HG02840 (cell line): ENCODE measurements around the gene CEP72.
"Not testable (repeated sequence)": the region's sequence is repeated elsewhere in the genome, so short reads cannot be mapped to it uniquely, and the experiment has no call there.

ENCODE experiments used
- ATAC-seq: cut with Tn5 transposase; IDR thresholded peaks from one replicate; pipeline ENCODE4 v1.9.1; 2021; ENCODE audit warnings: mild to moderate bottlenecking, moderate library complexity, moderate number of reproducible peaks; ENCODE audit not compliant: unreplicated experiment, low FRiP score

CEP72 gene

DNA sequence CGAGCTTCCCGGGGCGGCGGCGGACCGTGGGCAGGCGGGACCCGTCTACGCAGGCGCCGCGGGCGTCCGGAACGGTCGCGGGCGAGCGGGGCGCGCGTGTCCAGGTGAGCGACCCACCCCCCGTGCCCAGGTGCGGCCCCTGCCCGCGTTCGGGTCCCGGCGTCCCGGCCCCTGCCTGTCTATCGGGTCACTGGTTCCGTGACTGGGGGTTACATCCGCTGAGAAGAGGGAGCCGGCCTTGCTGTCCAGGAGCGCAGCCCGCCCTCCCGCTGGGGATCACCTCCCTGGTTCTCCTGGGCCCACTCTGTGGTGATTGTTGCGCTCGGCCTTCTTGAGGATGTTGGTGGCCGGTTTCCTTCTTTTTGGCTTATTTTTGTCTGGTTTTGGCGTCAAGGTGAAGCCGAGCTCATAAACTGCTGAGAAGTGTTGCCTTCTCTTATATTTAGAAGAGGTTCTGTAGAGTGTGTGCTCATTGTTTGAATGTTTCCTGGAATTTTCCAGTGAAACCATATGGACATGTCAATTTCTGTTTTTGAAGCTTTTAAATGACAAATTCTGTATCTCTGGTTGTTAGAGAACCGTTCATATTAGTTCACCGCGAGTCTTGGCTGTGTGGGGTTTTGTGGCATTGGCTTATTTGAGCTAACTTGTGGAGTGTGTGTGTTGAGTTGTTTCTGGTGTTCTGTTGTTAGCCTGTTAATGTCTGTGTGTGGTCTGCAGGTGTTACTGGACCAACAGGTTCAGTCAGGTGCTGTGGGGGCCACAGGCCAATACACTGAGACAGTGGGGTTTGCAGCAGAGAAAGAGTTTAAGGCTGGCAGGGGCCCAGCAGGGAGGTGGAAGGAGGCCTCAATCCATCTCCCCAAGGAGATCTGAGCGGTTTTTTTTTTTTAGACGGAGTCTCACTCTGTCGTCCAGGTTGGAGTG lies 621 bp downstream of the CEP72 start:
- ATAC-seq: peak; percentile 26

DNA sequence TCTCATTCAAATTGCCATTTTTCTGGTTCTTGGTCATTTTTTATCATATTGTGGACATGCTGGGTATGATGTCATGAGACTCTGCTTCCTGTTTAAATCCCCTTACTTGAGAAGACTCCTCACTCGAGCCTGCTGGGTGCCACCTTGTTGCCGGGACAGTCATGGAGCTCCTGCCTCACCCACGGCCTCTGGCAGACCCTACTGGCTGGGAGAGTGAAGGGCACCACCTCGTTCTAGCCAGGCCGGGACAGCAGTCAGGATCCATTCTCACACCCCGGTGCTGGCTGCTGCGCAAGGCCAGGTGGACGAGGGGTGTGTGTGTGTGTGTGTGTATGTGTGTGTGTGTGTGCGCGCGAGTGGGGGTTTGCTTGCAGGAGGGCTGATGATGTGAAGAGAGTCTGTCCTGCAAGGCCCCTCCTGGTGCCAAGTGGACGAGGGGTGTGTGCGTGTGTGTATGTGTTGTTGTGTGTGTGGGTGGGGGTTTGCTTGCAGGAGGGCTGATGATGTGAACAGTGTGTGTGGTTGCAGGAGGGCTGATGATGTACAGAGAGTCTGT lies 4.4 kb downstream of the CEP72 start:
- ATAC-seq: no peak

DNA sequence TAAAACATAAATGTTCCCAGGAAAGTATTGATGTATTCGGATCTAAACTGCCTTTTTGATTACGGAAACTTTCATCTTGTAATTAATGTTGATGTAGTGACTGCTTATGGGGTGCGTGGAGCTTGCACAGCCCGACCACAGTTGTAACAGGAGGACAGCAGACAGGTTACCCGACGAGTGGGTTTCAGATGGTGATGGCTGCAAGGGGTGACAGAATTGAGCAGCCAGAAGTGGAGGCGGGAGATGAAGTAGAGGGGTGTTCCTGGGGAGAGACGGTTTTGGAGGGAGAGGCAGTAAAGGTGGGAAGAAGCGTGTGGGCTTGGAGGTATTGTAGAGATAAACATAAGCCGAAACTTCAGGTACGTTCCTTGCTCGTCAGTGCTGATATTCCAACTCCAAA lies 5.8 kb downstream of the CEP72 start:
- ATAC-seq: no peak

DNA sequence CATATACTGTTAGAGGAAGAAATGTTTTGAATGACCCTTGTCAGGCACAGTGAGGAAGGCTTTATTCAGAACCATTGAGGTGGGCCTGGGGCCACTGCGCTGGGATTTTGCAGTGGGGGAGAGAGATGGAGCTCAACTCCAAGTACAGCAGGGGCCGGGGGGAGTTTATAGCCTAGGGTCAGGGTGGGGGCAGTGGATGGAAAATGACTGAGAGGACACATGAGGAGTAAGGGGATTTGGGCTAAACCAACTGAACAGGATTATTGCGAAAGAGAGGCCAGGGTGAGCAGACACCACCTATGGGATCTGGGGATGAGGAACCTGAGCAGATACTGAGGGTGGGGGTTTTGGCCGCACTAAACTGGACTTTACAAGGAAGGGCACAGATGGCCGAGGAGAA lies 6.3 kb downstream of the CEP72 start:
- no peak for ATAC-seq

DNA sequence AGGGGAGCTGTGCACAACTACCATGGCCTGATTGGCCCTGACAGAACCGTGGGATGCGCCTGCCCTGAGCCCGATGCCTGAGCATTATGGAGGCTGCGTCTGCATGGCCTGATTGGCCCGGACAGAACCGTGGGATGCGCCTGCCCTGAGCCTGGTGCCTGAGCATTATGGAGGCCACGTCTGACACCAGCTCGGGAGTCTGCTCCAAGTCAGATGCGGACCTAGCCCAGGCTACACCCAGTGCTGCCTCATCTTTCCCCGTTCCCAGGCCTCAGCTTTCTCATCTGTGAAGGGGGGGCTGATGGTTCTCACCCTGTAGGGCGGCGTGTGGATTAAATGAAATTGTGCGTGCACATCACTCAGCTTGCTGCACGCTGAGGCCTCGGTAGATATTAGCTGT lies 7.3 kb downstream of the CEP72 start:
- no peak for ATAC-seq

DNA sequence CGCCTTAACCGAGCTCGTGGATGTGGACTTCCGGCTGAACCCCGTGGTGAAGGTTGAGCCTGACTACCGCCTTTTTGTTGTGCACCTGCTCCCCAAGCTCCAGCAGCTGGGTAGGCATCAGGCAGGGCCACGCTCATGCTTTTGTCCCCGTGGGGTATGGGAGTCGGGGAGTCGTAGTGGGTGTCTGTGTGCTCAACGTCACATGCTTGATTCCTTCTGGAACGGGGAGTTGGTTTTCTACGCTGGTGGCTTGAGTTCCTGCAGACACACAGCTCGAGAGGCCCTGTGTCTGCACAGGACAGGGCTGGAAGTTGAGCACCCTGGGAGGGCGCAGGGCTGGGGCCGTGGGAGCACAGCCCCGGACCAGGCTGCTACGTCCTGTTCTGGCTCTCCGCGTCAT lies 8.0 kb downstream of the CEP72 start:
- ATAC-seq: no peak

DNA sequence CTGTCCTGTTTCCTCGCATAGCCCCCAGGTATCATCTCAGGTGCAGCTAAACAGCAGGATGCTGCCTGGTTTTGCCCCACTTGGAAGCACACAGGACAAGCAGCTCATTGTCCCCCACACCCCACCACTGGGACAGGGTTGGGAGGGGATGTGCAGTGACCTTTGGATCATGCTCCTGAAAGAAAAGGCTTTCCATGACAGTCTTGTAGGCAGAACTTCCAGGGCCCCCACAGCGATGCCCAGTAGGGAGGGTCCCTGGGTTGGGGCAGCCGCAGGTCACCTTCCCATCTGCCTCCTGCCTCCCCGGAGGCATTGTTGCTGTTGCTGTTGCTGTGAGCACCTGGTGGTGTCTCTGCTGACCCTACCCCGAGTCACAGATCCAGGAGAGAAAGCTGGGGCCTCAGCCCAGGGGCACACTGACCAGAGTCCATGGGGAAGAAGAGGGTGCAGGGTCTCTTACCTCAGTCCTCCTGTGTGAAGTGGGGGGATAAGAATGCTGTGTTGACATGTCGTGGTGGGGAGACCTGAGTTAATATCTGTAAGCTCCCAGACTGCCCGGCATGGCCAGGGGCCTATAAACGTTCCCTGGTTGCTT lies 8.5 kb downstream of the CEP72 start:
- no peak for ATAC-seq

DNA sequence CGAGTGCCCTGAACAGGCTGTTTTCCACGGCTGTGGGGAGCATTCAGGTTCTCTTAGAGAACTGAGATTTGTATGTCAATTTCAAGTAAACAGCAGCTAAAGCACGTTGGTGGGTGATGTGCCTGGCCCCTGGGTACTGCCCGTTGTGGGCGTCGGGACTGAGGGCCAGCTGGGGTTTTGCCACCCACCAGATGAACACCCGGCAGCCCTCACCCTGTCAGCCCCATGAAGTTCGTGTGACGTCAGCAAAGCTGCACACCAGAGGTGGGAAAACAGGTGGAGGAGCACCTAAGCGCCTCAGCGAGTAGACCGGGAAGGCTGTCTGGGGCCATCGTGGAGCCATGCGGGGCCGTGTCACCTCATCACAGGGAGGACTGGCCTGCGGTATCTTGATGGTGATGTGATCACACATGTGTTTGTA lies 9.2 kb downstream of the CEP72 start:
- no peak for ATAC-seq

DNA sequence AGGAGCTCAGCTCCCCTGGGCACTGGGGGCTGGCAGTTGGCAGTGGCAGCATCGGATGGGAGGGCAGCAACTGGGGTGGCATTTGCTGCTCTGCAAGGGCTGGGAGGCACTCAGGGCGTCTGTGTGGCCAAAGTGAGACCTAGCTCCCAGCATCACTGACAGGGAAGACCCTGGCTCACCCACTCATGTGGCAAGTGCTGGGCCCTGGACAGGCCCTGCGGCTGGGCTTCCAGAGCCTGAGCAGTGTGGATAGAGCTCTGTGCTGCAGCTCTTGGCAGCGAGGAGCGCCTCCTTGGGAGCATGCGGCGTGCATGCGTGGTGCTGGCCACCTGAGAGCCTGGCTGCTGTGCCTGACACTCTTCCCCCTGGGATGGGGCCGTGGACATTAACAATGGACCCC lies 10.2 kb downstream of the CEP72 start:
- no peak for ATAC-seq

DNA sequence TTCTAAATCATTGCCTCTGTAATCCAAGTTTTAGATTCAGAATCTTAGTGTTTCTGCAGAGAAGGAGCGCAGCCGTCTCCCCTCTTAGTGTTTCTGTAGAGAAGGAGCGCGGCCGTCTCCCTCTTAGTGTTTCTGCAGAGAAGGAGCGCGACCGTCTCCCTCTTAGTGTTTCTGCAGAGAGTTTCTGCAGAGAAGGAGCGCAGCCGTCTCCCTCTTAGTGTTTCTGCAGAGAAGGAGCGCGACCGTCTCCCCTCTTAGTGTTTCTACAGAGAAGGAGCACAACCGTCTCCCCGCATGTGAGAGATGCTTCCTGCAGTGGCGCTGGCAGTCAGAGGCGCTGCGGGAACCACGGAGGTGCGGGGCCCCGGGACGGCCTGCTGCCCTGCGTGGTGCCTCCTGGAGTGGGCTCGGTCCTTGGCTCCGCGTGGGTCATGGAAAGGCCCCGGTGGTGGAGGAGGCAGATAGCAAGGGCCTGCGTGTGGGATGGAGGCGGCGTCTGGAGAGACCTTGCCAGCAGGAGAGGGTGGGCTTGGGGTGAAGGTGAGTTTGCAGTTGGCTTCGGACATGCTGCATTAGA lies 10.9 kb downstream of the CEP72 start:
- ATAC-seq: no peak

DNA sequence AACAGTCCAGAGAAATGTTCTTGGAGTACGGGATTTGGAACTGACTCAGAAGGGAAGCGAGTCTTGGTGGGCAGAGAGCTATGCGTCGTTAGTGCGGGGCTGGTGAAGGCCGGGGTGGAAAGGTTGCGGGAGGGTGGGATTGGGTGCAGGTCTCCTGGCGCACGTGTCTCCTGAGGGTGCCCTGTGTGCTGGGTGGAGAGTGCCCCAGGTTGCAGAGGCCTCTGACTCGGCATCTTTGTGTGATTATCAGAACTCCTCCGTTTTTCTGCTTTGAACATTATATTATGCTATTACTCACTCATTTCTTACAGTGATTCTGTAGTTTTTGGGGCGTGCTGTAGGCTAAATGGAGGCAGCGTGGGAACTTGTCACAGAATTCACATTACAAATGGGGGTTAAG lies 11.4 kb downstream of the CEP72 start:
- no peak for ATAC-seq

DNA sequence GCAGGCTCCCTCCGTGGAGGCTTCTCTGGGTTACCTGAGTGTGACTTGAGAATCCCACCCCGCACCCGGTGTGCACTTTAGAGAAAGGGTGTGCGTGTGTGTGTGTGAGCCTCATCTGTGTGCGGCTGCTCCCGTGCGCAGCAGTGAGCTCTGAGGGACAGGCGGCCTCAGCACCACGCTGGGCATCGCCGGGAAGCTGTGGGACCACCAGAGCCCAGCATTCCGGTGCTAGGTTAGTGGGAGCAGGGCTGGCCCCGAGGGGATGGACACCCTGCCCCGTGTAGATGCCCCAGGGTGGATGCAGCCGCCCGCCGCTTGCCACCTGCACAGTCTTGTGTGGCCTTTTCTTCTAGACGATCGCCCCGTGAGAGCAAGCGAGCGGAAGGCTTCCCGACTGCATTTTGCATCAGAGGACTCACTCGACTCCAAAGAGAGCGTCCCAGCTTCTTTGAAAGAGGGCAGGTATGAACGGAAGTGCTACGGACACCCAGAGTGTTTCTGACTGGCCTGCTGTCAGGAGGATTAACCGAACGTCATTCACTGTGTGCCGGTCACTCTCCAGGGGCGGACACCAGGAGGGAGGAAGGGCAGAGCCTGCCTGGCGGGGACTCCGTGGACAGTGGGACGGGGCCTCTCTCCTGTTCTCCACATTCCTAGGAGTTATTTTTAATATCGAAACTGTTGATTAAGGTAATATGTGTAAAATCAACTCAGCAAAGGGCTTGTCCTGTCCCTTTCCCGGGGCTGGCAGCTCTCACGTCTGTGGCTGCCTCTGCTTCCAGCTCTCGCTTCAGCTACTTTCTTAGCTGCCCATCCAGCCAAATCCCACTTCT lies 12.2 kb downstream of the CEP72 start:
- no peak for ATAC-seq

DNA sequence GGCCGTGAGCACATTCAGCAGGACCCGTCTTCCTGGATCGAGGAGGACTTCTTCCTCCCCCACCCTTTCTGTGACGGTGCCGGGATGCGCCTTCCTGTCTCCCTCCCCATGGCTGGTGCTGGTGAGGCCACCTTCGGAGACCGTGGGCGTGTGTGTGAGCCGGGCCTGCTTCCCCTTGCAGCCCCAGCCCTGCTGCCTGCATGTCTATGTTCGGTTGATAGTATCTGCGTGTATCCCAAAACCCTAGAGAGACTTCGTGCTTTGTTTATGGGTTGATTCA lies 12.8 kb downstream of the CEP72 start:
- ATAC-seq: no peak

DNA sequence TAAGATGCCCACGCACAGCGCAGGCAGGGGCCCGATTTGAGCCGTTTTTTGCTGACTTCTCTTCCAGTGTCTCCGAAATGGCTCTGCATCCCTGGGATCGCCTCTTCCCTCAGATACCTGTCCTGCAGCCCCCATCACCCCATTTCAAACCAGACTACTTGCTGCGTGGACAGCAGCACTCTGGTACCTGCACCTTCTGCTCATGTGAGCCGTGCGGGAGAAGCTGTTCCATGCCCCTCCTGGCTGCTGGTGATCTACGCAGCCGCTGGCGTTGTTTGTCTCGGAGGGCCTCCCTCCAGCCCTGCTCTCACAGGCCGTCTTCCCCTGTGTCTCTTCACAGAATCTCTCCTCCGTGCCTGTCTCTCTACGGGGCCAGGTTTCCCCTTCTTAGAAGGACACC lies 13.4 kb downstream of the CEP72 start:
- no peak for ATAC-seq

DNA sequence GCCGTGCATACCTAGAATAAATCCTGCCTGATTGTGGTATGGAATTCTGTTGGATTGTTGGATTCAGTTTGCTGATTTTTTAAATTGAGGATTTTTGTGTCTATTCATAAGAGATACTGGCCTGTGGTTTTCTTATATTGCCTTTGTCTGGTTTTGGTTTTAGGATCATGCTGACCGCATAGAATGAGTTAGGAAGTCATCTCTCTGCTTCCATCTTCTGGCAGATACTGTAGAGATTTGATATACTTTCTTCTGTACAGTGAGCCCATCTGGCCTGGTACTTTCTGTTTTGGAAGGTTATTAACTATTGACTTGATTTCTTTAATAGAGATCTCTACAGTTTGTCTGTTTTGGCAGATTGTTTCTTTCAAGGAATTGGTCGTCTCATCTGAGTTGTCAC lies 14.7 kb downstream of the CEP72 start:
- no peak for ATAC-seq

DNA sequence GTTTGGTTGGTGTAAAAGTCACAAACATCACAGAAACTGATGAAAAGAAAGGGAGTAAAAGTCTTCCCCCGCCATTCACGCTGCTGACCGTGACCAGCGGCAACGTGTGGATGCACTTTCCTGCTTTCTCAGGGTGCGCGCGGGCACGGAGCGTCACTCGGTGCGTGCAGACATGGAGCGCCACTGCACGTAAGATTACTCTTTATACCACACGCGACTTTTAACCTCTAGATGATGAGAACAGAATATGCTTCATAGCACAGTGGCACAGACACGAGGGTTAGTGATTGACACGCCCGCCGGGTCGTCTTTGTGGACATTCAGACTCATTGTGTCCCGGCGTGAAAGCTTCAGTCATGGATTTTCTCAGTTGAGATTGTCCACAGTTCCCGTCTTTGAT lies 15.7 kb downstream of the CEP72 start:
- ATAC-seq: no peak

DNA sequence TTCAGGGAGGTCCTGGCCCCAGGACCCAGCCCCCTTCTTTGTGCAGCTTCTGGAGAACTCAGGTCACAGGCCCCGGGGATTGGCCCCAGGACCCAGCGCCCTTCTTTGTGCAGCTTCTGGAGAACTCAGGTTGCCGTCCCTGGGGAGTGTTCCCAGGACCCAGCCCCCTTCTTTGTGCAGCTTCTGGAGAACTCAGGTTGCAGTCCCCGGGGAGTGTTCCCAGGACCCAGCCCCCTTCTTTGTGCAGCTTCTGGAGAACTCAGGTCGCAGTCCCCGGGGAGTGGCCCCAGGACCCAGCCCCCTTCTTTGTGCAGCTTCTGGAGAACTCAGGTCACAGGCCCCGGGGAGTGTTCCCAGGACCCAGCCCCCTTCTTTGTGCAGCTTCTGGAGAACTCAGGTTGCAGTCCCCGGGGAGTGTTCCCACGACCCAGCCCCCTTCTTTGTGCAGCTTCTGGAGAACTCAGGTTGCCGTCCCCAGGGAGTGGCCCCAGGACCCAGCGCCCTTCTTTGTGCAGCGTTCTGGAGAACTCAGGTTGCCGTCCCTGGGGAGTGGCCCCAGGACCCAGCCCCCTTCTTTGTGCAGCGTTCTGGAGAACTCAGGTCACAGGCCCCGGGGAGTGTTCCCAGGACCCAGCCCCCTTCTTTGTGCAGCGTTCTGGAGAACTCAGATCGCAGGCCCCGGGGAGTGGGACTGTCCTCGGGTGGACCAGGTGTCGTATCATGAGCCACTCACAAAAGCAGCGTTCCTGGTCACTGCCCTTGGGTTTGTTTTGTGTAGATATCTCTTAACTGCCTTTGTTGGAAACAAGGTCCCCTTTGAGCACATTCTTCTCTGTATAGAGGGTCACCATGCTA lies 16.4 kb downstream of the CEP72 start:
- not testable (repeated sequence) for ATAC-seq

DNA sequence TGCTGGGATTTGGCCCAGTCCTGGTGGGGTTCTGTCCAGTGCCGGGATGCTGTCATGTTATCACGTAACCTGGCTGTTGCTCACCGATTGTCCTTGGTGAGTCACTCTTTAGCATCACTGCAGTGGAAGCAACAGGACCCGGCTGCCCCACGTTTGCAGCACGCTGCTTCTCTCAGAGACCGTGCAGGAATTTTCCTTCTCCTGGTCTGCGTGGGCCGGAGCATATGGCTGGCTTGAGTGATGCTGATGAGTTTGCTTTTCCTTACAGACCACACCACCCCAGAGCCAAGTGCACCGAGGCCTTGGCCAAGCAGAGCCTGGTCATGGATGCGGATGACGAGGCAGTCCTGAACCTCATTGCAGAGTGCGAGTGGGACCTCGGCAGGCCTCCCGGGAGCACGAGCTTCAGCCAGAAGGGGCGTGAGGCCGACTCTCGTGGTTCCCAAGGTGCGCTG lies 21.4 kb downstream of the CEP72 start:
- no peak for ATAC-seq

DNA sequence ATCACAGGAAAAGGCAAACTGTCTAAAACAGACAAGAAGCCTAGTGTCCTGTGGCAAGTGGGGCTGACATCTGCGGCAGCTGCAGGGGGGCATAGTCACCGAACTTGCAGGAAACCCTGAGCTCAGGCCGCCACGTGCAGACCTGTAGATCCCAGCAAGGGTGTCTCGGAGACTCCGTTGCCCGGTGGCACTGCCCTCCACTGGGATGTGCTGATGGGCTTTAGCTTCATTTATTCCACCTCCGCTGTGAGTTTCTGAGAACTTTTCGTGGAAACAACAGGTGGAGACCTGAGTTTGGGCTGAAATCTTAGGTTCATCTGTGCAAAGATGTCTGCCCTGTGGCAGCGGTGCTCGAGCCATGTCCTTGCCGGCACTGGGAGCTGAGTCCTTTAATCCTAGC lies 22.1 kb downstream of the CEP72 start:
- ATAC-seq: no peak
